ENCODE results near the gene CARD11. TPM values are rescaled to one million over a fixed set of nuclear protein-coding genes. Genes with fewer than 3 reads are reported as not detected.

CARD11 gene
- total RNA-seq, 4 donors from 2014 or later = 3.1 to 53.6 (median 5.9) TPM

DNA sequence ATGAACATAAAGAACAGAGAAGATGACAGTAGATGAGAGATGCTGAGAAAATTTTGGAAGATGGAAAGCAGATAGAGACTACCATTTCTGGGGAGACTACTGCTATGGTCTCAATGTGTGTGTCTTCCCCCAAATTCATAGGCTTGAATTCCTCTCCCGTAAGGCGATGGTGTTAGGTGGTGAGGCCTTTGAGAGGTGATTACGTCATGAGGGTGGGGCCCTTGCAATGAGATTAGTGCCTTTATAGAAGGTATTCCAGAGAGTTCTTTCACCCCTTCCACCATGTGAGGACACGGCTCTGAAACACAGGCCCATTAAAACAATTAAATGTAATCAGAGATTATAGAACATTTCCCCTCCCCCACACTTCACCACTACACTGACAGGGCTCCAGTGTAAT, 23.9 kb downstream of the CARD11 start:
- Histone ChIP-seq H3K36me3 (no peaks in the 10 kb centered on the region), H3K9me3 (no peaks in the 10 kb centered on the region), H3K27ac (no peak overlapping the region), H3K4me1 (no peaks in the 10 kb centered on the region), H3K4me3 (no peak overlapping the region), H3K27me3 (no peaks in the 10 kb centered on the region)
- DNase-seq = peak in 1 of 3 donors; percentile 4
- TF ChIP-seq POLR2A (IDR thresholded peaks at IDR 0.05) (no peak), CTCF (IDR thresholded peaks at IDR 0.05) (no peak)

- Histone ChIP-seq H3K4me3 (no peak overlapping the region), H3K4me1 (peaks cover 0 to 7% (median 3%) of the 10 kb centered on the region in 4 donors), H3K27me3 (no peaks in the 10 kb centered on the region), H3K36me3 (no peaks in the 10 kb centered on the region), H3K9me3 (no peaks in the 10 kb centered on the region), H3K27ac (no peak overlapping the region)
- TF ChIP-seq CTCF (IDR thresholded peaks at IDR 0.05) = no peak
- TF ChIP-seq POLR2A (IDR thresholded peaks at IDR 0.05) = no peak
- DNase-seq = peak in 1 of 3 donors; percentile 36
Observed at GRCh38 chr7:3013975-3014792, 29.5 kb downstream of the CARD11 start.

DNA sequence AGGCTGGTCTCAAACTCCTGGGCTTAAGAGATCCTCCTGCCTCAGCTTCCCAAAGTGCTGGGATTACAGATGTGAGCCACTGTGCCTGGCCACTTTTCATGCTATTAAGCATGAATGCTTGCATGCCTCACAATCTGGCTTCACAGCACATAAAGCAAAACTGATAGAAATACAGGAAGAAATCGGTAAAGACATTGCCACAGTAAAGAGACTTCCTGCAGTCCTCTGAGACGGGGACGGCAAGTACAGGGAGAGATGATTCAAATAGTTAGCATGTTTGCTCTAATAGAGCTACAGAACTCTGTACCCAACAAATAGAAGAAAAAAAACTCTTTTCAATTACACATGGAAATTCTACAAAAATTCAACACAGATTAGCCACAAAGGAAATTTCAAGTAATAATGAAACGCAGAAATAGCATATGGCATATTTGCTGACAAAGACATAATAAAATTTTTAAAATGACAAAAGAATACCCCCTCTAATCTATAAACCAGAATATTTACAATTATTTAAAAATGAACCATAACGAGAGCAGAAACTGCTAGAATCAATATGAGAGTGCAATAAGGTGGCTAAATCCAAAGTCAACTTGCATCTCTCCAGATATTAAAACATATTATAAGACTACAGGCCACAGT, 32.3 kb downstream of the CARD11 start:
- DNase-seq = peak in 1 of 3 donors; percentile 26
- no peak overlapping the region for H3K4me3 ChIP-seq
- no peaks in the 10 kb centered on the region for H3K36me3 ChIP-seq
- TF ChIP-seq CTCF (IDR thresholded peaks at IDR 0.05) = no peak
- no peaks in the 10 kb centered on the region for H3K9me3 ChIP-seq
- H3K27ac ChIP-seq = peak overlapping the region in 1 of 4 donors; percentile 13
- H3K27me3 ChIP-seq = no peaks in the 10 kb centered on the region
- peaks cover 0 to 7% (median 3%) of the 10 kb centered on the region in 4 donors for H3K4me1 ChIP-seq

- Histone ChIP-seq H3K9me3 (no peaks in the 10 kb centered on the region), H3K27ac (no peak overlapping the region), H3K27me3 (no peaks in the 10 kb centered on the region), H3K4me1 (peaks cover 0 to 7% (median 3%) of the 10 kb centered on the region in 4 donors), H3K4me3 (no peak overlapping the region), H3K36me3 (no peaks in the 10 kb centered on the region)
- no peak for TF ChIP-seq CTCF (IDR thresholded peaks at IDR 0.05)
- TF ChIP-seq POLR2A (IDR thresholded peaks at IDR 0.05) = no peak
- peak in 1 of 3 donors; percentile 5 for DNase-seq
Observed at GRCh38 chr7:3010161-3010560, 33.5 kb downstream of the CARD11 start.

DNA sequence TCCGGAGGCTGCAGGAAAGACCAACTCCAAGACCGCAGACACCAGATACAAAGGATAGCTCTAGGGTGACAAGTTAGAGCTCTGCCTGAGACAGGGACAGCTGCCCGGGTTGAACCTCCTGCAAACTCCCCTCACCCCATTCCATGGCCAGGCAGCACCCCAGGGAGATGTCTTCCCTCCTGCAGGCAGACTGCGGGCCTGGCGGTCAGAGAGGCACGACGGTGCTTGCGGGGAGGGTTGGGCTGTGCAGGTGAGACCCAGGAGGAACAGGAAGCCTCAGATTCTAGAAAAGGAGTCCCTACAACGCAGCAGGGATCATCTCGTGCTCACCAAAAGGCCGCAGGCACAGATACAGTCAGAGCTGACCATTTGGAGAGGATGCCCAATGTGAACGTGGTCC, 34.6 kb downstream of the CARD11 start:
- no peaks in the 10 kb centered on the region for H3K9me3 ChIP-seq
- peak in 1 of 3 donors; percentile 19 for DNase-seq
- no peaks in the 10 kb centered on the region for H3K27me3 ChIP-seq
- H3K4me3 ChIP-seq = no peak overlapping the region
- no peak overlapping the region for H3K27ac ChIP-seq
- H3K4me1 ChIP-seq = peaks cover 0 to 7% (median 3%) of the 10 kb centered on the region in 4 donors
- H3K36me3 ChIP-seq = no peaks in the 10 kb centered on the region
- TF ChIP-seq POLR2A (IDR thresholded peaks at IDR 0.05) (no peak), CTCF (IDR thresholded peaks at IDR 0.05) (no peak)
